Activated CD8-positive, alpha-beta memory T cell treated with anti-CD3 and anti-CD28 coated beads, Interleukin-2, amount 50 U/mL, for 4 hours (primary cell): ENCODE results near the gene CRYZL1.
"Not testable (repeated sequence)": the region's sequence is repeated elsewhere in the genome, so short reads cannot be mapped to it uniquely, and the experiment has no call there.

Experiments used
- DNase-seq: peaks from one replicate; pipeline ENCODE4 v3.0.0-alpha.2; 2020

CRYZL1 gene

DNA sequence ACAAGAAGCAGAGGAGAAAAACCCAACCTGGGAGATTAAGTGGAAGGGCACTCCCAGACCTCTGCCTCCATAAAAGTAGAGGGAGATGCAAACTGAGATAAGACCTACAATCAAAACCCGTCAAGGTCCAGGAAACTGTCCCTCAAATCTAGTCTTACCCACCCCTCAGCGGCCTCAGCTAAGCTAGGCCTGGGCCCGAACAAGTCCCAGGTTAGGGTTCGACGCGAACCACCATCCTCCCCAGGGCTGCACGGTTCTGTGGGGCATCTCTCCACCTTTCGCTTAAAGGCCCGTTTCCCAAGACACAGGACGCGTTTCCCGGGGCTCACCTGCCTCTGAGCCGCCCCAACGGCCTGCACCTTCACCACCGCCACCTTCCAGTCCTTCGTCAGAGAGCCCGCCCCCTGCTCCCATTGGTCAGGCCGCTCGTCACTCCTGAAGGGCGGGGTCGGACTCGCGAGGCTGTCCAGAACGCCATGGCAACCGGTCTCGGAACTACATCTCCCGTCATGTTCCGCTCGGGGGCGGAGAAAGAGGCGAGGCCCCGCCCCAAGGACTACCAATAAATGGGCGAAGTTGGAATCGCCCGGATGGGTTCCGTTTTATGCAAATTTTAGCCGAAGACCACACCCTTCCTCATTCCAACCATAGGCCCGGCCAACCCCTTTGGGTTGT, at the start of gene CRYZL1:
CRYZL1 (minus strand) TSS at position 390 of the 675 bp plus-strand sequence. CDS start 10,190 bp downstream, outside the sequence.
- DNase-seq: peak; percentile 100

DNA sequence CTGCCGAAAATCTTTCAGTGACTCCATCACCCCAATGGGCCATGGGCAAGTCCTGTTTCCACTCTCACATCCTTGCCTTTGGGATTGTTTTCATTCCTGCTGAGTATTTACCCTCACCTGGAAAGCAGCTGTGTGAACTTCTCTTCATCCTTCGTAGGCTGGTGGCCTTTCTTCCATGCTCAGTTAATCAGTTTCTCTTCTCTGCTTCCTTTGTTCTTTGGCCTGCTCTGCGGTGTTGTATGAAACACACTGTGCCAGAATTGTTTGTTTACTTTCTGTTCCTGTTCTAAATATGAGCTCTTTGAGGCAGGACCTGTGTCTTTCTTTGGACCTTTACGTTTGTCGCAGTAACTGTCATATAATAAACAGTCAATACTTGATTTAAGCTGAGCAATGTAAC, 49.3 kb upstream of the CRYZL1 start:
- no peak for DNase-seq

DNA sequence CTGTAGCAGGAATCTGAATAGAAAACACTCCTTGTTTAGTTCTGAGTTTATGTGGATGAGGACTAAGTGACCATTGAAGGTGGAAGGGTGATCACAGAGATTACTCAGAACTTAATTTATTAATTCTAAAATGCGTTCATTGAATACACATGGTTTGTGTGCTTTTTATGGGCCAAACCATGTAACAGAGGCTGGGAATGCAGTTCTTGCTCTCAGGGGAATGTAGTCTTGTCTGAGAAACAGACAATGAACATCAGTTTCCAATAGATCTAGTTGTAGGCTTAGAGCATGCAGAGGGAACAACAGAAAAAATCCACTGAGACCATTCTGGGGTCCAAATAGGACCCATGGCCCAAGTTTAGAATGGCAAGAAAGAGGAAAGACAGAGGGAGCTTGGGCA, 46.8 kb upstream of the CRYZL1 start:
- DNase-seq: no peak

DNA sequence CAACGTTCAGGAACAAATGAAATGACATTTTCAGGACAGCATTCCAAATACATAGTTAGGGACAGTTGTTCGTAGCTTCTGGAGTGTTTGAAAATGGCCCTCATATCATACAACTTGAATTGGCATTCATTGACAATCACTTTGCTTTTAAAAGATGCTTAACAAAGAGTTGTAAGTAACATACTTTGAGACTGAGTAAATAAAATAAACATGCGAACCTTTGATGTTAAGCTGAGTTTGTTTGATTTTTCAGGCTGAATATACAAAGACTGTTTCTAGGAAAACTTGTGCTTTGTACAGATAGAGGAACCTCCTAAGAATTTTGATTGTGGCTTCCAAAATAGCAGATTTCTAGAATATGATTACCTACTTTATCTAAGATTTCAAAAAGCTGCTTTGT, 46.1 kb upstream of the CRYZL1 start:
- DNase-seq: no peak

DNA sequence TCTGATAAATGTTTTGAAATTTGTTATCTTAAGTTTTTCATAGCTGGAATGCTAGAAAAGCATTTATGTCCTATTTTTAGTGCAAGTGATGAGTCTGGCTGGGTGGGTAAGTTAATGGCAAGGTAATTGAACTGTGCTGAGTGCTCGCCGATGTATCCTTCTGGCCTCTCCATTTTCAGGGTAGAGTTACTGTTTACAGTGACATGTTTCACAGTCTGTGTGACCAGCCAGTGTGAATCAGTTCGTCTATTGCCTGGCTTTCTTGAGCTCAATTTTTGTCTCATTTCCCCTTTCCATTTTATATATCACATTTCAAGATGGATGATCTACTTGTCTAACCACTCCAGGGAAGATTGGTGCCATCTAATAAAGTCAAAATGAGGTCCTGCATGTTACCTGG, 44.8 kb upstream of the CRYZL1 start:
- DNase-seq: no peak

DNA sequence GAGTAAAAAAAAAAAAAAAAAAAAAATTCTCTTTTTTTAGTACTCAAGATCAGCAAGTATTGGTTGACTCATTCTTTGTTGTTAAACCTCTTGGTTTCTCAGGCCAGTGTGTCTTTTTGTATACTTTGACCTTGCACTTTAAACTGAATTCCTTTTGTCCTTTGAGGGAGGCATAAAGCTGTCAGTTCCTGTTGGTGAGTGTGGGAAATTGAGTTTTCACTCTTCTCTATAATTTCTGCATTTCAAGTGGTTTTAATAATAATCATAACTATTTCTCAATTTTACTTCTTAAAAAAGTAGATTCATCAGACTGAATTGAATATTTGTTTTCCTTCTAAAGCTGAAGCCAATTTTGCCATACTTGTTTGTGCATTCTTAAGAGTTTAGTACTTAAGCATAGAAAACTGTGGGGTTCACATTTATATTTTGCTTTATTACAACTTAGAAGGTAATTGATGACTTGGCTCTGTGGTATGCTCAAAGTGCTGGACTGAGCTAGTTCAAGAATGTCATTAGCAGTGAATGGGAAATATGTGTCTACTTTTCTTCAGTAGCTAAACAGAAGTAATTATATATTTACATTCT, 44.2 kb upstream of the CRYZL1 start:
- no peak for DNase-seq

DNA sequence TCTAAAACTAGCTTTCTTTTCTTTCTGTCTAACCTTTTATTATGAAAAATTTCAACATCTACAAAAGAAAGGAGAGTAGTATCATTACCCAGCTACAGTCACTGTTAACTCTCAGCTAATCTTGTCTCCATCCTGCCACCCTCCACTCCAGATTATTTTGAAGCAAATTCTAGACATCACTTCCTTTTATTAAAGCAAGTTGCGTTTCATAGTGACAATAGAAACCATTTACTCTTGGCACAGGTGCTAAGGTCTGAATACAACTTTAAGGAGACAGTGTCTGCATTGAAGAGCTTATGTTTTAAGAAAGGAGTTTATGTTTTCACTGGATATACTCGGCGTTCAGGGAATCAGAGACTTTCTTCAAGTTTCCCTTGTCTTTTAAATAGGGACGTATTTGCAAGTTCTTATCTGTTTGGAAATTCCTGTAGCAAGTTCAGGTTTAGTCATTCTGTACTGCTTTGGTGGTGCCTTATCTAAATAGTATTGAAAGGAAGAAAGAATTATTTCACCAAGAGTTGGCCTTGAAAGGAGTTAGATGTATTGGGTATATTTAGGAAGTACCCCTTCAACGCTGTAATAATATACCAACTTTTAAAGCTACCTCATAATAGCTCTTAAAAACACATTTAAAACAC, 43.5 kb upstream of the CRYZL1 start:
- no peak for DNase-seq

DNA sequence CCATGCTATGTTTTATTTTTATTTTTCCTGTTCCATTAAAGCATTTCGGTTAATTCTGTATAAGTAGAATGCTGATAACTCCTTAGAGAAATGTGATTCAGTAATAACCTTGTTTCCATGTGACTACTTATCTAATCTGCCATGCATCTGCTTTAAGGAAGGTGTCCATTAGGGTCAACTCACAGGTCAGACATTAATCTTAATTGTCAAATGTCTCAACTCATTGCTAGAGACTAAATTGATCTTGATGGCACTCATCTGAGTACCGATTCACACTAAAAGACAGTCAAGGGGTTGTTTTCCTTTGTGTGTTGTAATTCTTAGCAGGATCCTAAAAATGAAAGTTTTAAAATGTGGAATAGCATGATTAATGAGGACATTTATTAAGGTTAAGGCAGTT, 42.5 kb upstream of the CRYZL1 start:
- DNase-seq: no peak

DNA sequence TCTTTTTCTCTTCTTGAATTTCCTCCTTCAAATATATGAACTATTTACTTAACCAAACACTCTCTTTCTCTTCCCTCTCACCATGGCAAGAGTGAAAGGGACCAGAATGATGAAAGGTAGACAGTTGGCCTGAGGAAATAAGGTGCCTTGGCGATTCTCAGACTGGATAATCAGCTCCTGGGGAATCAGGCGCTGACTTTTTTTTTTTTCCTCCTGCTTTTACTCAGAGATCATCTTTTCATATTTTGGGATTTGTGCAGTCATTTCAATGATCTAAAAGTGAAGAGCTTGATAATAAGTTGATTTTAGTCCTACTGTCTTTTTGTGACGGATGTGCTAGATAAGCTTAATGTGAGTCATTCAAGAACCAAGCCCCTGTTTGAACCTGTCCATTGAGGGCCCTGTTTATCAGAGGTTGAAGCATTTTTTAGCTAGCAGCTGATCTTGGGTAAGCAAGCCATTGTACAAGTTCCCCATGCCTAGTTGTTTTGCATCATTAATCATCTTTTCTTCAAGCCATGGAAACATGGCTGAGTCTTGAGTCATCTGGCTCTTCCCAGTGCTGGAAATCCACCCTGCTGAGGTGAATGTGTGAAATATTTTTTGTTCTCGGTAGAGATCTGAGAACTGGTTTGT, 41.6 kb upstream of the CRYZL1 start:
- no peak for DNase-seq

DNA sequence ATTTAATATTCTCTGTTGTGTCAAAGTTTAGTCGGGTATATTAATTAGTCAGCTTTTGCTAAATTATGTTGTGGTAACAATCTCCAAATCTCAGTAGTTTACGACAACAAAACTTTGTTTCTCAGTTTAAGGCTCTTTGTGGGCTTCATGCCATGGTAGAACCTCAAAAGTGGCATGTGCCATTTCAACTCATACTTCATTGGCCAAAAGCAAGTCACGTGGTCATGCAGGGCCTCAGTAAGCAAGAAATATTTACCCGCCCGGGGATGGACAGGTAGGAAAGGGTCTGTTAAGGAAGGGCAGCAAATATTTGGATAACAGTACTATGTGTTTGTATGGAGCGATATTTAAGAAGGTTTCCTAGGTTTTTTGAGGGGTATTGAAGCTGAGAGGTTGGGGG, 39.3 kb upstream of the CRYZL1 start:
- DNase-seq: no peak

DNA sequence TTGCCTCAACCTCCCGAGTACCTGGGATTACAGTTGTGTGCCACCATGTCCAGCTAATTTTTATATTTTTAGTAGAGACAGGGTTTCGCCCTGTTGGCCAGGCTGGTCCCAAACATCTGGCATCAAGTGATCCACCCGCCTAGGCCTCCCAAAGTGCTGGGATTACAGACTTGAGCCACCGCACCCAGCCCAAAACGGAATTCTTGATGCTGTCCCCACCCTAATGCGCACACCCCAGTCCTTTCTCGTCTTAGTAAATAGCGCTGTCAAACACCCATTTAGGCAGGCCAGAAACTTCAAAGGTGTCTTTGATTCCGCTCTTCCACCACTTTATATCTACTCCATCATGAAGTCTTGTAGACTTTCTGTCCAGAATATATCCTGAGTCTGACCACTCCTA, 35.9 kb upstream of the CRYZL1 start:
- no peak for DNase-seq

DNA sequence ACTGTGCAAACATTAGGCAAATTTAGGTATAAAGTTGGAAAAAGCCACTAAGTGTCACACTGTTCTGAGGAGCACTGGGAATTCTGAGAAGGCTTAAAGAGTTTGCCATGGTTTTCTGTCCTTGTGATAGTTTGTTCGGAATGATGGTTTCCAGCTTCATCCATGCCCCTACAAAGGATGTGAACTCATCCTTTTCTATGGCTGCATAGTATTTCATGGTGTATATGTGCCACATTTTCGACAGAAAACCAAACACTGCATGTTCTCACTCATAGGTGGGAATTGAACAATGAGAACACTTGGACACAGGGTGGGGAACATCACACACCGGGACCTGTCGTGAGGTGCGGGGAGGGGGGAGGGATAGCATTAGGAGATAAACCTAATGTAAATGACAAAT, 35.1 kb upstream of the CRYZL1 start:
- DNase-seq: not testable (repeated sequence)

DNA sequence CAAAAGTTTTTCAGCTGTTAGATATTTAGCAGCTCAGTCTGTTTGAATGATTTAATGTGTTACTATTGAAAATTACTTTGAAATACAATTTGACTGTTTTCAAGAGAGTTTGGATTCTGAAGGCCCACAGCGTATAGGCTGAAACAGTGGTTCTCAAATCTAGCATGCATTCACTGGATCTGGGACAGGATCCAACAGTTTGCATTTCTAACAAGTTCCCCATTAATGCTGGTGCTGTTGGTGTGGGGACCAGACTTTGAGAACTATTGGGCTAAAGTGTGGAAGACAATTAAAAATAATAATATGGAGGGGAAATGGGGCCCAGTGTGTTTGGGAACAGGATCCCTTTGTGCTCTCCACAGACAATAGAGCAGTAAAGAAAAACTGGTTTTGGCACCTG, 32.7 kb upstream of the CRYZL1 start:
- no peak for DNase-seq

DNA sequence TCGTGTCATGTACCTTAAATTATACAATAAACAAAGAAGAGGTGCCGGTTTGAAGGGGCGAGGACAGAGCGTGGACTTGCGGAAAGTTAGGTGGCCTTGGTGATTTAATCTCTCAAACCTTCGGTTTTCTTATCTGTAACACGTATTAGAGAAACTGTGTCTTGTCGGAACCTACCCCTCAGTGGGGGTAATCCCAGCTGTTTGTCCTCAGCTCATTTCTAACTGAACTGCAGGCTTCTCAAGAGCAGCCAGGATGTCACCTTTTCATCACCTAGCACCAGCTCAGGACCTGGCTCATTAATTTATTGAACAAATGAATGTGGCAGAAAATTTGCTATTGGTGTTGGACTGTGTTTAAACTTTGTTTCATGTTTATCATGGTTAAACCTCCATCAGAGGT, 31.9 kb upstream of the CRYZL1 start:
- no peak for DNase-seq

DNA sequence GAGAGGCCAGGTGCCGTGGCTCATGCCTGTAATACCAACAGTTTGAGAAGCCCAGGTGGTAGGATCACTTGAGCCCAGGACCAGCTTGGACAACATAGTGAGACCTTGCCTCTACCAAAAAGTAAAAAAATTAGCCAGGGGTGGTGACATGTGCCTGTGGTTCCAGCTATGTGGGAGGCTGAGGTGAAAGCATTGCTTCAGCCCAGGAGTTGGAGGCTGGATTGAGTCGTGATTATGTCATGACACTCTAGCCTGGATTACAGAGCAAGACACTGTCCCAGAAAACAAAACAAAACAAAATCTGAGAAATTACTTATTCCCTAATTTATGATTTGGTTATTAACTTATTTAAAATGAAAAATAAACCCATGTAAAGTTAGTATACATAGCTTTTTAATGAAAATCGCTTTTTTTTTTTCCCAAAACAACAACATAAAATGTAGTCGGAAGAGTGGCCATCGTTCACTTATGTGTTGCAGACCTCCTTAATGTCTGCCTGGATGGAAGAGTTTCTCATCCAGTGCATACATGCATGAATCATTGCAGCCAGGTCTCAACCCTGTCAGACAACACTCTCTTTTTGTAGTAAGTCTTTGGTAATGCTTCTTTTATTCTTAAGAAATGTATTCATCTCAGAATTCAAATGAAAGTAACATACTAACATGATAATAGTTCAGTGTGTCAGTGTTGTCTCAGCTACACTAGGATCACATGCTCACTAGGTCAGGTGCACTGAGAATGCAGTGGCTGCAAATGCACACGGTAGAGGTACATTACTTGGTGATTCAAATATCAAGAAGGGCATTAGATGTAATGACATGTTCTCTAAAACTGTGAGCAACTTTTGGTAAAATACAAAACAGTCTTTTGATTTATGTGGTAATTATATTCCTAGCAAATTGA, 28.8 kb upstream of the CRYZL1 start:
- DNase-seq: no peak

DNA sequence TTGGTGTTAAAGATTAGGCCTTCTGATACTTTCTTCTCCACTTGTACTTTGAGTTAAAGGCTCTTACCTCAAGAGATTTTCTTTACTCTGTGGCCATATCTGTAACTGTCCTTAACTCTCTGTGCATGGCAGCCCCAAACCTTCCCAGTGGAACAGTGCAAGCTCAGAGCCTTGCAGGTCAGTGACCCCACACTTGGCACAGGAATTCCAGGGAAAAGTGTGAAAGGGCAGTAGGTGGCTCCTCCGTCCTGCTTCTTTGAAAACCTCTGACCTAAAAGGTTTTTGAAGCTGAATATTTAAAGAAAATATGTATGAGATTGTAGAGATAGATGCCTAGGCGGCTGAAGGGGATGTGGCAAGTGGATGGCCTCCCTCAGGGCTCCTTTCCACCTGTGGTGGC, 27.1 kb upstream of the CRYZL1 start:
- no peak for DNase-seq

DNA sequence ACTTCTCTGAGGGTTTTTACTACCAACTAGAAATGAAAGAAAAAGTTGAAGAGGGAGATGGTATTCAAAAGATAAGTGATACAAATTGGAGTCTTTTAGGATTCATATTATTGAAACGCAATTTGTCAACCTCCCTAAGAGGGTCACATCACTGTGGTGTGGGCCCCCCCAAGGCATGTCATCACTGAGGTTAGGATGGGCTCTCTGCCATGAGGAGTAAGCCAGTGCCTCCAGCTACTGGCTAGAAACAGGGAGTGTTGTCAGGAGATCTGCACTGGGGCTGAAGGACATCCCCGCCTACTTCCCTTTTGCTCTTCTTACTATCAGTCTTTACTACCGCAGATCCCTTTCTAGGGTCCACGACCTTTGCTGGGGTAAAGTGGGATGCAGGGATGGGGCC, 26.6 kb upstream of the CRYZL1 start:
- DNase-seq: no peak

DNA sequence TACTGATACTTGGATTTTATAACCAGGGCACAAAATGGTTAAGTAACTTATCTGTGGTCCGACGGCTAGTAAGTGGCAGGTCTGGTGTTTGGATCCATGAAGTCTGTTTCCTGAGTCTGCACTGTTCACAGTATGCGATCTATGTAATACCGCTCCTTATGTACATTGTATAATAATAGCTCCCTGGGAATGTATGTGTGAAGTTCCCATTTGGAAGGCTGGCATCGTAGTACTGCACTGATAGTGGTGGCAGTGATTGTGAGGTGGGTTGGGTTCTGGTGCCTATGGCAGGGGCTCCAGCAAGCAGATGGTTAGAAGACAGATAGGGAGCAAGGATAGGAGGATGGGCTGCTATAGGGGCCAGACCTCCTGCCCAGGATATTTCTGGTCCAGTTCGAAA, 26.1 kb upstream of the CRYZL1 start:
- DNase-seq: no peak

DNA sequence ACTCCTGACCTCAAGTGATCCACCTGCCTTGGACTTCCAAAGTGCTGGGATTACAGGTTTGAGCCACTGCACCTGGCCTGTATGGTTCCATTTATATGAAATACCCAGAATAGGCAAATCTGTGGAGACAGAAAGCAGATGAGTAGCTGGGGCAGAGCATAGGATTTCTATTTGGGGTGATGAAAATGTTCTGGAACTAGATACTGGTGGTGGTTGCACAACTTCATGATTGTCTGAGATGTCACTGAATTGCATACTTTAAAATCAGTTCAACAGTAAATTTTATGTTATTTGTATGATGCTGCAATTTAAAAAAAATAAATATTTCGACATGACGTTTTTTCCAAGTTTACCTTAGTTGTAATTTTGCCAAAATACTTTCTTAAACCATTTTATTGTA, 24.6 kb upstream of the CRYZL1 start:
- no peak for DNase-seq

DNA sequence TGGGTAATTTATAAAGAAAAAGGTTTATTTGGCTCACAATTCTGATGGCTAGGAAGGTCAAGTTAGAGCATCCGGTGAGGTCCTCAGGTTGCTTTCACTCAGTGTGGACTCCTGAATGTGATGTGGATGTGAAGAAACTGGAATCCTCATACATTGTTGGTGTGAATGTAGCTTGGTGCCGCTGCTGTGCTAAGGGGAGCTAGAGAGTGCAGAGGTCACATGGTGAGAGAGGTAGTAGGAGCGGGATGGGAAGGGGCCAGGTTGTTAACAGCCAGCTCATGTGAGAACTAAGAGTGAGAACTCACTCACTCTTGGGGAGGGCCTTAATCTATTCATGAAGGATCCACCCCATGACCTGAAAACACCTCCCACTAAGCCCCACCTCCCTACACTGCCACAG, 22.6 kb upstream of the CRYZL1 start:
- no peak for DNase-seq

DNA sequence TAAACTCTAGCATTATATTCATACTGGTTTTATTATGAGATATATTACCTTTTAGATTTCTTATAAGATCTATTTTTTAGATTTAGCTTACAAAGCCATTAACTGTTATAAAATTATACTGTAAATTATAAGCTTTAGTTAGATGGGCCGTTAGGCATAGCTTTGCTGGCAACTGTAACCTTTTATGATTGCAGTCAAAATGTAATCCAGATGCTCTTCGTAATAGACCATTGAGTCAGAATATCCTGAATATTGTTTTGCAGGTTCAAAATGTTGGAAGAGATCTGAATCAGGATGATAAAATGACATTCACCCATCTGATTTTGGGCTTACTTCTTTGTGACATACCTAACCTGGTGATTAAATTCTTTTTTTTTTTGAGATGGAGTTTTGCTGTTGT, 21.7 kb upstream of the CRYZL1 start:
- no peak for DNase-seq

DNA sequence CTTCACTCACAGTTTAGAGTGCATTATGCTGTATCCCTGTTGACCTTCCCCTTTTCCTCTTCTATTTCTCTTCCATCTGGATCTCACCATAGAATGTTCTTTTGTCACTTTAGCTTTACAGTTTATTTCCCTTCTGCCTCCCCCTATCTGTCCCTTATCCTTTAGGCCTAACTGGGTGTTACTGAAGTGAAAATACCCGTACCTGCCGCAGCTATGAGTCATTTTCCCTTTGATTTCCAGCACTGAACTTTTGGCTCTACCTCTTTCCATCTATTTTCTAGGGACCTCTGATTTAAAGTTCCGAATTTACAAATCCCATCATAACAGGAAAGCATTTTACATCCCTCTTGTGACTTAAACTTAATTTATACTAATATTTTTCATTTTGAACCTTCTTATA, 20.5 kb upstream of the CRYZL1 start:
- no peak for DNase-seq

DNA sequence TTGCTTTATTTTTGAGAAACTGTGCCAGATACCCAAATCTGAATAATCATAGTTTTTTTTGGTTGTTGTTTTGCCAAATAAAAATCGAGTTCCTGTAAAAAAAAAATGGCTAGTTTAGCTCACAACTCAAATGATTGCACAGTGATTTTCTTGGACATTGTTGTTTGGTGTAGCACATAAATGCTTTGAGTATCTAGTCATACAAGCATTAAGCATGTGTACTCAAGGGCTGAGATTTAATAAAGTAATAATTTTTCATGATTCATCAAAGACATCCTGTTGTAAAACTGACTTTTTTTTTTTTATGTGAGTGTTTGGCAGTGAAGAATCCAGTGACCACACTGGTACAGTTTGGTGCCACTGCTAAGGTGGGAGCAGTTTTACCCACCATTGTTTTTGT, 19.6 kb upstream of the CRYZL1 start:
- DNase-seq: no peak
